H9 (cell line): ENCODE measurements around the gene CDH13. TPM values are rescaled to one million over a fixed set of nuclear protein-coding genes. Genes with fewer than 3 reads are reported as not detected.

Experiments
- DNase-seq: peaks from one replicate; pipeline ENCODE4 v3.0.0-alpha.2; 2017
- H2AFZ ChIP-seq: one replicate; pipeline ENCODE4 v1.6.1; 2013; ENCODE audit warnings: mild to moderate bottlenecking, low read length, control low read depth, moderate library complexity
- H2AK5ac ChIP-seq: 2 replicates; pipeline ENCODE4 v1.6.1; 2013; ENCODE audit warnings: low read length, control low read depth, mixed read lengths; ENCODE audit not compliant: insufficient read length
- H2BK120ac ChIP-seq: one replicate; pipeline ENCODE4 v1.6.1; 2013; ENCODE audit warnings: low read depth, mild to moderate bottlenecking, low read length, control low read depth, inconsistent platforms; ENCODE audit not compliant: poor library complexity, severe bottlenecking
- H2BK12ac ChIP-seq: 2 replicates; pipeline ENCODE4 v1.6.1; 2013; ENCODE audit warnings: low read length, control low read depth, mixed read lengths, low read depth; ENCODE audit not compliant: insufficient read length
- H2BK15ac ChIP-seq: 2 replicates; pipeline ENCODE4 v1.6.1; 2013; ENCODE audit warnings: low read depth, low read length, control low read depth
- H2BK20ac ChIP-seq: one replicate; pipeline ENCODE4 v1.6.1; 2013; ENCODE audit warnings: low read depth, mild to moderate bottlenecking, low read length, control low read depth, inconsistent platforms; ENCODE audit not compliant: poor library complexity, severe bottlenecking
- H2BK5ac ChIP-seq: 2 replicates; pipeline ENCODE4 v1.6.1; 2013; ENCODE audit warnings: low read length, control low read depth, mixed read lengths; ENCODE audit not compliant: insufficient read length
- H3K14ac ChIP-seq: 2 replicates; pipeline ENCODE4 v1.6.1; 2013; ENCODE audit warnings: low read length, control low read depth; ENCODE audit not compliant: insufficient read depth
- H3K18ac ChIP-seq: 2 replicates; pipeline ENCODE4 v1.6.1; 2013; ENCODE audit warnings: low read depth, mild to moderate bottlenecking, mixed read lengths, low read length, control low read depth; ENCODE audit not compliant: insufficient read length
- H3K23ac ChIP-seq: 2 replicates; pipeline ENCODE4 v1.6.1; 2013; ENCODE audit warnings: low read length, control low read depth, mixed read lengths, low read depth; ENCODE audit not compliant: insufficient read length
- H3K23me2 ChIP-seq: 2 replicates; pipeline ENCODE4 v1.6.1; 2013; ENCODE audit warnings: low read depth, mild to moderate bottlenecking, mixed read lengths, low read length, control low read depth; ENCODE audit not compliant: insufficient read length, poor library complexity, severe bottlenecking
- H3K27ac ChIP-seq: 2 replicates; pipeline ENCODE4 v1.5.1; 2013; ENCODE audit warnings: low read length, control low read depth, mixed read lengths, low read depth; ENCODE audit not compliant: insufficient read length
- H3K27me3 ChIP-seq: 2 replicates; pipeline ENCODE4 v1.6.1; 2013; ENCODE audit warnings: low read length, control low read depth, inconsistent platforms; ENCODE audit not compliant: insufficient read depth
- H3K4ac ChIP-seq: 2 replicates; pipeline ENCODE4 v1.6.1; 2013; ENCODE audit warnings: low read depth, mild to moderate bottlenecking, control low read depth, inconsistent platforms, low read length, moderate library complexity
- H3K4me1 ChIP-seq: 2 replicates; pipeline ENCODE4 v1.6.1; 2013; ENCODE audit warnings: low read length, control low read depth, inconsistent platforms; ENCODE audit not compliant: insufficient read depth
- H3K4me2 ChIP-seq: 2 replicates; pipeline ENCODE4 v1.6.1; 2013; ENCODE audit warnings: low read length, control low read depth, mixed read lengths; ENCODE audit not compliant: insufficient read length, insufficient read depth
- H3K56ac ChIP-seq: 2 replicates; pipeline ENCODE4 v1.6.1; 2013; ENCODE audit warnings: low read depth, mild to moderate bottlenecking, mixed read lengths, low read length, control low read depth; ENCODE audit not compliant: insufficient read length
- H3K79me1 ChIP-seq: 2 replicates; pipeline ENCODE4 v1.6.1; 2013; ENCODE audit warnings: low read depth, mild to moderate bottlenecking, moderate library complexity, low read length, control low read depth, inconsistent platforms; ENCODE audit not compliant: insufficient read depth, poor library complexity, severe bottlenecking
- H3K79me2 ChIP-seq: 2 replicates; pipeline ENCODE4 v1.6.1; 2013; ENCODE audit warnings: low read length, control low read depth, inconsistent platforms; ENCODE audit not compliant: insufficient read depth
- H3K9ac ChIP-seq: 2 replicates; pipeline ENCODE4 v1.6.1; 2013; ENCODE audit warnings: low read length, control low read depth, mixed read lengths; ENCODE audit not compliant: insufficient read length; ENCODE audit errors: extremely low read depth
- H3K9me3 ChIP-seq: one replicate; pipeline ENCODE4 v1.6.1; 2013; ENCODE audit warnings: low read depth, low read length, inconsistent platforms; ENCODE audit not compliant: control insufficient read depth
- H3T11ph ChIP-seq: one replicate; pipeline ENCODE4 v1.6.1; 2013; ENCODE audit warnings: mild to moderate bottlenecking, low read length, control low read depth, inconsistent platforms
- H4K20me1 ChIP-seq: one replicate; pipeline ENCODE4 v1.6.1; 2013; ENCODE audit not compliant: control insufficient read depth, insufficient read length, insufficient read depth
- H4K5ac ChIP-seq: 2 replicates; pipeline ENCODE4 v1.6.1; 2013; ENCODE audit warnings: low read depth, mild to moderate bottlenecking, mixed read lengths, low read length, control low read depth; ENCODE audit not compliant: insufficient read length
- H4K8ac ChIP-seq: replicated peaks from 2 replicates; pipeline ENCODE4 v1.6.1; 2013; ENCODE audit warnings: low read length, control low read depth, mixed read lengths, low read depth; ENCODE audit not compliant: insufficient read length
- H4K91ac ChIP-seq: 2 replicates; pipeline ENCODE4 v1.6.1; 2013; ENCODE audit warnings: low read depth, mild to moderate bottlenecking, moderate library complexity, mixed read lengths, low read length, control low read depth; ENCODE audit not compliant: insufficient read length
- H3K27ac Mint-ChIP-seq, 3 experiments: 2 replicates in 2 of 3; 3 replicates in 1 of 3; pipeline ENCODE4 v1.8.0; 2020 to 2021; ENCODE audit warnings: mixed read lengths in 3 of 3, mild to moderate bottlenecking in 1 of 3, moderate library complexity in 1 of 3
- H3K27me3 Mint-ChIP-seq: 2 replicates; pipeline ENCODE4 v1.8.0; 2021; ENCODE audit warnings: low read depth, mild to moderate bottlenecking, moderate library complexity, mixed read lengths
- H3K36me3 Mint-ChIP-seq, 3 experiments: 2 replicates in 2 of 3; 3 replicates in 1 of 3; pipeline ENCODE4 v1.8.0; 2020 to 2021; ENCODE audit warnings: low read depth in 3 of 3, mixed read lengths in 3 of 3; ENCODE audit not compliant: insufficient read depth in 1 of 3
- H3K4me1 Mint-ChIP-seq, 2 experiments: 2 replicates each; pipeline ENCODE4 v1.8.0; 2020; ENCODE audit warnings: mixed read lengths in 2 of 2
- H3K4me3 Mint-ChIP-seq, 2 experiments: 2 replicates in 1 of 2; 3 replicates in 1 of 2; pipeline ENCODE4 v1.8.0; 2020 to 2021; ENCODE audit warnings: mild to moderate bottlenecking in 2 of 2, mixed read lengths in 2 of 2, moderate library complexity in 1 of 2
- H3K9me3 Mint-ChIP-seq, 2 experiments: 2 replicates in 1 of 2; 3 replicates in 1 of 2; pipeline ENCODE4 v1.8.0; 2020; ENCODE audit warnings: mild to moderate bottlenecking in 2 of 2, mixed read lengths in 2 of 2, moderate library complexity in 1 of 2
- CTCF ChIP-seq: fragments of 200-600 bp; sonication (generic); conservative IDR thresholded peaks from 3 replicates; pipeline ENCODE4 v1.8.0; 2021; ENCODE audit warnings: antibody characterized with exemption, mild to moderate bottlenecking
- WGBS: extraction: QIAGEN DNeasy Blood & Tissue Kit; methylation state at CpG from one replicate; pipeline ENCODE4 v1.1.7; 2013; ENCODE audit warnings: missing lambda C conversion rate, low lambda C conversion rate, mixed read lengths; ENCODE audit not compliant: insufficient read length; ENCODE audit errors: extremely low coverage; 5-methylcytosine and 5-hydroxymethylcytosine counted together
- total RNA-seq: library from RNA; stranded (reverse); gene quantifications from 2 replicates; pipeline ENCODE4 v1.2.1, GENCODE V29; 2021

The CDH13 gene
- total RNA-seq, 1 experiment from 2014 or later = 1.5 TPM

- H3K9ac ChIP-seq = no peak overlapping the region
- H3K4me1 ChIP-seq = no peaks in the 10 kb centered on the region
- H3K23me2 ChIP-seq = no peaks in the 10 kb centered on the region
- H3K27me3 ChIP-seq = no peaks in the 10 kb centered on the region
- H2BK120ac ChIP-seq = no peak overlapping the region
- H2BK15ac ChIP-seq = no peak overlapping the region
- Mint-ChIP-seq H3K27ac (no peak overlapping the region), H3K9me3 (peaks cover under 1 to 3% of the 10 kb centered on the region in 2 experiments; a peak in 2 of 5 replicates), H3K4me1 (no peaks in the 10 kb centered on the region), H3K27me3 (peaks cover 2% of the 10 kb centered on the region), H3K36me3 (peaks cover 0 to 4% (median 0%) of the 10 kb centered on the region in 3 experiments; a peak in 2 of 7 replicates), H3K4me3 (no peak overlapping the region)
- H2AFZ ChIP-seq = no peak overlapping the region
- no peak overlapping the region for H3K56ac ChIP-seq
- no peaks in the 10 kb centered on the region for H3K9me3 ChIP-seq
- DNase-seq = no peak
- TF ChIP-seq CTCF = no peak
- H4K91ac ChIP-seq = no peak overlapping the region
- no peak overlapping the region for H3K14ac ChIP-seq
- H2AK5ac ChIP-seq = no peak overlapping the region
- no peaks in the 10 kb centered on the region for H3K79me2 ChIP-seq
- H3K79me1 ChIP-seq = no peaks in the 10 kb centered on the region
- no peak overlapping the region for H4K5ac ChIP-seq
- H4K20me1 ChIP-seq = no peaks in the 10 kb centered on the region
- H3K23ac ChIP-seq = no peak overlapping the region
- H3K18ac ChIP-seq = no peak overlapping the region
- no peak overlapping the region for H3T11ph ChIP-seq
- no peak overlapping the region for H3K27ac ChIP-seq
- no peak overlapping the region for H3K4ac ChIP-seq
- H3K4me2 ChIP-seq = no peak overlapping the region
- no peak overlapping the region for H2BK12ac ChIP-seq
- H4K8ac ChIP-seq = no peak overlapping the region
- no peak overlapping the region for H2BK20ac ChIP-seq
- H2BK5ac ChIP-seq = no peak overlapping the region
- WGBS = no CpG with 5 or more reads among the region's 3 CpGs
Measured at GRCh38 chr16:82852388-82853008, 225.7 kb downstream of the CDH13 start.
